GM10266 (cell line): ENCODE data around the gene PTPRE.

Source experiments
- DNase-seq: peaks from one replicate; pipeline ENCODE4 v3.0.0; 2012; ENCODE audit errors: extremely low spot score
- TF ChIP-seq, protein P1 (sequence below): IDR thresholded peaks from 2 replicates; pipeline ENCODE4 v1.5.1; 2012; ENCODE audit warnings: mild to moderate bottlenecking, low read depth; ENCODE audit not compliant: control insufficient read depth, insufficient read depth; ENCODE audit errors: missing control alignments

PTPRE gene

DNA sequence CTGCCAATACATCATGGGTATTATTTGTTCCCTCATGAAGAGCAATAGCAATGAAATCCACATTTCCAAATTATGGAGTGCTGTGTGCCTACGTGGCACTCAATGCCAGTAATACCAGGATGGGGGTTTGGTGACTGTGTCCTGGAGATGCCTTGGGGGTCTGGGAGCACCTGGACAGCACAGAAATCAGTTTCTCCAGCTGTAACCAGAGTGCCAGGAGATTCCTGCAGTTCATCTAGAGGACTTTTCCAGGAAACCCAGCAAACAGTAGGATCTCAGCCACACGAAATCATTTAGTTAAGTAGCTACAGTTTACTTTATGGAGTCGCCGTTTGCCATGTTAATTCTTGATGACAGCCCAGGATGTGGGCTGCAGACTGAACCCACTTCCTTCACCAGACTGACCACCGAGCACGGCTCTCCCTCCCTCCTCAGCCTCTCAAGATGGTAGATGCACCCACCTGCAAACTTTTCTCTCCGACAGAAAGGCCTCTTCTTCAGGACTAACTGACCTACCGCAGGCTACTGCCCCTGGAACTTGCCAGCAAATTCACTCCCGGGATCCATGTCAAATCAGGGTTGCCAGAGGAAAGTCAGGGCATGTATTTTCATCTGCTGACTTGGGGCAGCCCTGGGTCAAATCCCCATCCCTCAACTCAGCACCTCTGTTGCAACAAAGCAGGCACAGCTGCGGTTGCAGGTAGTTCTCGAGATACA lies 189.0 kb downstream of the PTPRE start:
- TF ChIP-seq, protein P1, sequence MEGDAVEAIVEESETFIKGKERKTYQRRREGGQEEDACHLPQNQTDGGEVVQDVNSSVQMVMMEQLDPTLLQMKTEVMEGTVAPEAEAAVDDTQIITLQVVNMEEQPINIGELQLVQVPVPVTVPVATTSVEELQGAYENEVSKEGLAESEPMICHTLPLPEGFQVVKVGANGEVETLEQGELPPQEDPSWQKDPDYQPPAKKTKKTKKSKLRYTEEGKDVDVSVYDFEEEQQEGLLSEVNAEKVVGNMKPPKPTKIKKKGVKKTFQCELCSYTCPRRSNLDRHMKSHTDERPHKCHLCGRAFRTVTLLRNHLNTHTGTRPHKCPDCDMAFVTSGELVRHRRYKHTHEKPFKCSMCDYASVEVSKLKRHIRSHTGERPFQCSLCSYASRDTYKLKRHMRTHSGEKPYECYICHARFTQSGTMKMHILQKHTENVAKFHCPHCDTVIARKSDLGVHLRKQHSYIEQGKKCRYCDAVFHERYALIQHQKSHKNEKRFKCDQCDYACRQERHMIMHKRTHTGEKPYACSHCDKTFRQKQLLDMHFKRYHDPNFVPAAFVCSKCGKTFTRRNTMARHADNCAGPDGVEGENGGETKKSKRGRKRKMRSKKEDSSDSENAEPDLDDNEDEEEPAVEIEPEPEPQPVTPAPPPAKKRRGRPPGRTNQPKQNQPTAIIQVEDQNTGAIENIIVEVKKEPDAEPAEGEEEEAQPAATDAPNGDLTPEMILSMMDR, result no peak
- DNase-seq, result no peak

DNA sequence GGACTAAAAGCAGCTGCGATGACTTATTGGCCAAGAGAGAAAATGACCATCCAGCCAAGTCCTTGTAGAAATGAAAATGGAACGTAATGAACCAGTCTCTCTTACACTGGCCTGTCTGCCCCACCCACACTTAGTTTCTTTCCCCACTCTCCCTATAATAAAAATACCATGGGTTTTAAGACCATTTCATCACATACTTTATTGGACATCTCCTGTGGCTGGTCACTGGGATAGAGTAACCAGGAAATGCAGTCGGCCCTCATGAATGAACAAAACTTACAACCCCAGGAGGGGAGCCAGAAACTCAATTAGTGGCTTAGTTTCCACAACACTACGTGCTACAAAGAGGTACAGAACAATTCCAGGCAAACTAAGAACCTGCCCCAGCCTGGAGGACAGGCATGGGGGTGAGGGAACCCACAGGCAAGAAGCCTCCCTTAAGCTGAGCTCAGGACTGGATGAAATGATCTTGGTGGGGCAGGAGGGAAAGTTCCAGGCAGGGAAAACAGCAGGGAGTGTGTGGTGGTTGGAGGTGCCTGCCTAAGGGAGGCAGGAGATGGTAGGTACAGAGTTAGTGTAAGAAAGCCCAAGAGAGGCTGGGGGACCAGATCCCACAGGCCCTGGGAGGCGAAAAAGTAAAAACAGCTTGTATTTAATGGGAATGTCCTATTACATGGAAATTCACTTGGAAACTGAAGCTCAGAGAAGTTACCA lies 189.7 kb downstream of the PTPRE start:
- TF ChIP-seq, protein P1, result no peak
- no peak for DNase-seq

GRCh38 chr10:128097783-128098182 lies 190.9 kb downstream of the PTPRE start:
- DNase-seq, result no peak
- TF ChIP-seq, protein P1, result no peak

DNA sequence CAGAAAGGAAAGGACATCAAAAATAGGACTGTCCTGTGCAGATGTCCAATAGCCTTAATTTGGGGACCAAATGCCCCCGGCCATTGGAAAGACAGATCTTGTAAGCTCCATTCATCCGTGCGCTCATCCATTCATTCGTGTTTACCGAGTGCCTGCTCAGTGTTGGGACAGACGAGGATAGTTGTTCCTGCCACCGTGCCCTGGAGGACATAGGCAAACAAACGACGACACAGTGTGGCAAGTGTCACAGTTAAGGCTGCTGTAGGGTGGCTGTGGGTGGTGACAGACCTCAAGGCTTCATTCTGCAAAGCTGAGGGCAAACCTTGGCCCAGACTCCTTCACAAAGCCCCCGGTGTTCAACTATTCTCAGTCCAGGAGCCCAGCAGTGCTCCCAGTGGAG lies 191.7 kb downstream of the PTPRE start:
- TF ChIP-seq, protein P1, result no peak
- DNase-seq, result no peak

GRCh38 chr10:128099901-128100300 lies 193.0 kb downstream of the PTPRE start:
- no peak for DNase-seq
- TF ChIP-seq, protein P1, result no peak

GRCh38 chr10:128101901-128102300 lies 195.0 kb downstream of the PTPRE start:
- TF ChIP-seq, protein P1, result no peak
- DNase-seq, result no peak

DNA sequence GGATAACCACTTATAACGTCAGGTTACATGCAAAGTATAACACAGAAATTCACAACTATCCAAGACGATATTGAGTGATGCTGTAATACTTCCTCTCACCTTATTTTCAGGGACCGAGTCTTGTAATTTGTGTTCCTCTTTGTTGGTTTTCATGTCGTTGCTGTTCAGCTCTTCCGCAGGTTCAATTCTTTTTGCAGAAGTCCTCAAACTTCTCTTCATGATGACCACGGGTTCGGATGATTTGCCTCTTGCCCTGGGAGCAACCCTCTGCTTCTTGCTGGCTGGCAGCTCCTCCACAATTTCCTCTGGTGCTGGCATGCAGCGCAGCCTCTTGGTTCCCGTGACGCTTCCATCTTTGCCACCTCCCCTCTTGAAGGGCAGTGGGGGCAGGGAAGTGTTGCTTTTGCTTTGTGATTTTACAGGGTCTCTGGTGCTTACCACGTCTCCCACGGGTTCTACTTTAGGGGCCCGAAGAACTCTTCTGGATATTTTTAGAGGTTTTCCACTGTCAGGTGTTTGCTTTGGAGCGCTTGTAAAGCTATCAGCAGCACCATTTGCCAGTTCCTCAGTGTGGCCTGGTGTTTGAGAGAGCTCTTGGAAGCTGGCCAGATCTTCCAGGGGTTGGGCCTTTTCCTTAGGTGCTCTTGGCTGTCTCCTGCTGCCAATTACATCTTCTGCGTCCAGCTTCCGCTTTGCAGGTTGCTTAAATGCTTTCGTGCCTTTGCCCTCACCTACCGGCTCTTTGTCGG lies 195.8 kb downstream of the PTPRE start:
- TF ChIP-seq, protein P1, result no peak
- DNase-seq, result no peak
